IMR-90 (cell line): ENCODE data around the gene CLIC3. TPM values are rescaled to one million over a fixed set of nuclear protein-coding genes. Genes with fewer than 3 reads are reported as not detected.

Source experiments
- ATAC-seq: fragments of 200-7000 bp; cut with Tn5 transposase; 2 replicates; pipeline ENCODE4 v1.9.1; 2020; ENCODE audit warnings: low read depth, mild to moderate bottlenecking, moderate library complexity
- BruUV-seq: library from RNA; stranded (reverse); fragments of 400-500 nt; replicated peaks from 2 replicates; lab custom pipeline; 2021; lab: Mats Ljungman, UMichigan
- CTCF ChIA-PET: fragments of 300-600 bp; formaldehyde crosslinking; extraction: SDS; loops from one replicate; lab custom pipeline; 2021; ENCODE audit warnings: antibody characterized with exemption; lab: Yijun Ruan, JAX
- POLR2A ChIA-PET: fragments of 300-600 bp; sonication (Branson Sonifier 250); formaldehyde crosslinking; loops from one replicate; lab custom pipeline; 2022; ENCODE audit warnings: antibody characterized with exemption; ENCODE audit not compliant: unreplicated experiment; lab: Charles Lee
- DNase-seq: peaks from one replicate; pipeline ENCODE4 v3.0.0; 2013
- H2AFZ ChIP-seq: replicated peaks from 2 replicates; pipeline ENCODE3; 2013; ENCODE audit warnings: low read length, mild to moderate bottlenecking; ENCODE audit not compliant: poor library complexity
- H2AK5ac ChIP-seq: 2 replicates; pipeline ENCODE4 v1.6.1; 2013; ENCODE audit warnings: low read depth, low read length, inconsistent platforms
- H2AK9ac ChIP-seq: replicated peaks from 2 replicates; pipeline ENCODE3; 2013; ENCODE audit warnings: mild to moderate bottlenecking, low read depth, low read length, moderate library complexity; ENCODE audit not compliant: poor library complexity
- H2BK120ac ChIP-seq: 2 replicates; pipeline ENCODE4 v1.6.1; 2013; ENCODE audit warnings: low read depth, low read length, inconsistent platforms
- H2BK15ac ChIP-seq: 3 replicates; pipeline ENCODE4 v1.6.1; 2013; ENCODE audit warnings: low read depth, low read length, inconsistent platforms
- H2BK20ac ChIP-seq: 2 replicates; pipeline ENCODE4 v1.6.1; 2013; ENCODE audit warnings: low read depth, mild to moderate bottlenecking, inconsistent platforms, low read length, moderate library complexity
- H2BK5ac ChIP-seq: 2 replicates; pipeline ENCODE4 v1.6.1; 2013; ENCODE audit warnings: mild to moderate bottlenecking, low read depth, low read length, inconsistent platforms; ENCODE audit not compliant: poor library complexity, severe bottlenecking
- H3K14ac ChIP-seq: replicated peaks from 2 replicates; pipeline ENCODE4 v1.6.1; 2013; ENCODE audit warnings: low read depth, low read length, inconsistent platforms
- H3K18ac ChIP-seq: 2 replicates; pipeline ENCODE4 v1.6.1; 2013; ENCODE audit warnings: low read depth, low read length, control low read depth
- H3K23ac ChIP-seq: 2 replicates; pipeline ENCODE4 v1.6.1; 2013; ENCODE audit warnings: low read depth, low read length, inconsistent platforms
- H3K27ac ChIP-seq: 2 replicates; pipeline ENCODE4 v1.5.1; 2013; ENCODE audit warnings: mild to moderate bottlenecking, control low read depth, low read length; ENCODE audit not compliant: insufficient read depth
- H3K27me3 ChIP-seq: 2 replicates; pipeline ENCODE4 v1.6.1; 2013; ENCODE audit warnings: low read length; ENCODE audit not compliant: control insufficient read depth, insufficient read depth
- H3K36me3 ChIP-seq: 2 replicates; pipeline ENCODE4 v1.6.1; 2013; ENCODE audit warnings: low read length, mixed read lengths; ENCODE audit not compliant: control insufficient read depth, insufficient read depth
- H3K4ac ChIP-seq: 2 replicates; pipeline ENCODE4 v1.6.1; 2013; ENCODE audit warnings: low read depth, low read length, inconsistent platforms
- H3K4me1 ChIP-seq: 2 replicates; pipeline ENCODE4 v1.6.1; 2013; ENCODE audit warnings: low read length, mixed read lengths; ENCODE audit not compliant: control insufficient read depth, insufficient read depth
- H3K4me2 ChIP-seq: 2 replicates; pipeline ENCODE4 v1.6.1; 2013; ENCODE audit warnings: low read depth, mild to moderate bottlenecking, control low read depth, low read length, moderate library complexity
- H3K4me3 ChIP-seq: 2 replicates; pipeline ENCODE4 v1.5.1; 2013; ENCODE audit warnings: low read depth, mild to moderate bottlenecking, control low read depth, low read length, moderate library complexity; ENCODE audit not compliant: insufficient read depth
- H3K56ac ChIP-seq: 2 replicates; pipeline ENCODE4 v1.6.1; 2013; ENCODE audit warnings: low read length, inconsistent platforms; ENCODE audit not compliant: insufficient read depth; ENCODE audit errors: extremely low read depth
- H3K79me1 ChIP-seq, 2 experiments: 2 replicates each; pipeline ENCODE4 v1.6.1; 2013; ENCODE audit warnings: low read length in 2 of 2, inconsistent platforms in 1 of 2, low read depth in 1 of 2
- H3K9ac ChIP-seq: 2 replicates; pipeline ENCODE4 v1.6.1; 2013; ENCODE audit warnings: low read depth, low read length, control low read depth
- H3K9me1 ChIP-seq: 2 replicates; pipeline ENCODE4 v1.6.1; 2013; ENCODE audit warnings: low read length, inconsistent platforms; ENCODE audit not compliant: insufficient read depth
- H3K9me3 ChIP-seq: 2 replicates; pipeline ENCODE4 v1.6.1; 2013; ENCODE audit warnings: low read length; ENCODE audit not compliant: control insufficient read depth, insufficient read depth
- H4K20me1 ChIP-seq: 2 replicates; pipeline ENCODE4 v1.6.1; 2013; ENCODE audit warnings: low read length, inconsistent platforms; ENCODE audit not compliant: insufficient read depth
- H4K5ac ChIP-seq: 2 replicates; pipeline ENCODE4 v1.6.1; 2013; ENCODE audit warnings: mild to moderate bottlenecking, low read depth, low read length, control low read depth
- H4K8ac ChIP-seq, 2 experiments: 2 replicates each; pipeline ENCODE4 v1.6.1; 2013; ENCODE audit warnings: low read depth in 2 of 2, low read length in 2 of 2, control low read depth in 1 of 2, inconsistent platforms in 1 of 2
- H4K91ac ChIP-seq: 2 replicates; pipeline ENCODE4 v1.6.1; 2013; ENCODE audit warnings: low read depth, low read length, inconsistent platforms; ENCODE audit not compliant: insufficient read depth
- CEBPB ChIP-seq: IDR thresholded peaks from 2 replicates; pipeline ENCODE4 v1.6.1; 2012; ENCODE audit warnings: low read depth, low read length, improper control_type of control experiment
- CHD1 ChIP-seq: IDR thresholded peaks from 2 replicates; pipeline ENCODE4 v1.6.1; 2012; ENCODE audit warnings: low read depth, low read length, improper control_type of control experiment
- CTCF ChIP-seq: conservative IDR thresholded peaks from 2 replicates; pipeline ENCODE4 v1.5.1; 2012; ENCODE audit warnings: mild to moderate bottlenecking, low read depth, low read length, improper control_type of control experiment
- ELK1 ChIP-seq: fragments of 150-350 bp; IDR thresholded peaks from 2 replicates; pipeline ENCODE4 v1.6.1; 2016; ENCODE audit warnings: low read depth, mild to moderate bottlenecking, low read length, moderate library complexity, borderline replicate concordance
- FOS ChIP-seq: fragments of 150-350 bp; IDR thresholded peaks from 2 replicates; pipeline ENCODE4 v1.6.1; 2016; ENCODE audit warnings: low read depth, low read length
- MAFK ChIP-seq: IDR thresholded peaks from 2 replicates; pipeline ENCODE4 v1.6.1; 2012; ENCODE audit warnings: low read depth, low read length, improper control_type of control experiment
- MAZ ChIP-seq: IDR thresholded peaks from 2 replicates; pipeline ENCODE4 v1.6.1; 2012; ENCODE audit warnings: low read depth, mild to moderate bottlenecking, low read length, improper control_type of control experiment, moderate library complexity, borderline replicate concordance
- MXI1 ChIP-seq: IDR thresholded peaks from 2 replicates; pipeline ENCODE4 v1.6.1; 2012; ENCODE audit warnings: low read depth, mild to moderate bottlenecking, low read length, moderate library complexity, borderline replicate concordance
- NFE2L2 ChIP-seq: fragments of 150-350 bp; IDR thresholded peaks from 2 replicates; pipeline ENCODE4 v1.6.1; 2016; ENCODE audit warnings: low read depth, mild to moderate bottlenecking, low read length
- POLR2A ChIP-seq: IDR thresholded peaks from 2 replicates; pipeline ENCODE4 v1.6.1; 2012; ENCODE audit warnings: mild to moderate bottlenecking, low read depth, low read length
- RAD21 ChIP-seq: IDR thresholded peaks from 2 replicates; pipeline ENCODE4 v1.6.1; 2012; ENCODE audit warnings: low read length, improper control_type of control experiment
- RCOR1 ChIP-seq: IDR thresholded peaks from 2 replicates; pipeline ENCODE4 v1.6.1; 2012; ENCODE audit warnings: mild to moderate bottlenecking, low read length, improper control_type of control experiment; ENCODE audit not compliant: insufficient replicate concordance
- SMC3 ChIP-seq: fragments of 150-350 bp; IDR thresholded peaks from 2 replicates; pipeline ENCODE4 v1.6.1; 2016; ENCODE audit warnings: low read depth, mild to moderate bottlenecking, antibody characterized with exemption, low read length, moderate library complexity
- WGBS, 2 experiments: methylation state at CpG; one replicate each; pipeline versions ENCODE4 v1.1.5 to v1.1.7; 2013; ENCODE audit warnings: missing lambda C conversion rate in 2 of 2; ENCODE audit not compliant: insufficient read length in 1 of 2; ENCODE audit errors: extremely low coverage in 2 of 2; 5-methylcytosine and 5-hydroxymethylcytosine counted together
- dilution Hi-C: fragments of 300-500 bp; cut with HindIII; formaldehyde crosslinking; loops from one replicate; pipeline ENCODE4 v1.14.3; 2018; ENCODE audit warnings: low sequenced_read_pairs; ENCODE audit not compliant: unreplicated experiment
- in situ Hi-C: fragments of 300-500 bp; cut with MboI; formaldehyde crosslinking; loops from 3 replicates; pipeline ENCODE4 v1.14.3; 2019; ENCODE audit warnings: low sequenced_read_pairs, inconsistent platforms, mixed read lengths
- intact Hi-C: fragments of 100-400 bp; cut with micrococcal nuclease; formaldehyde crosslinking; loops from 2 replicates; pipeline ENCODE4 v1.10.0; 2022
- polyA plus RNA-seq, 3 experiments: library from polyadenylated mRNA; depleted of rRNA; stranded (reverse); fragments of >200 nt; gene quantifications; 2 replicates each; pipeline ENCODE4 v1.2.3, GENCODE V29; 2012; ENCODE audit warnings: low replicate concordance in 1 of 3
- total RNA-seq: library from RNA; depleted of rRNA; stranded (reverse); fragments of >200 nt; gene quantifications from 2 replicates; pipeline ENCODE4 v1.2.3, GENCODE V29; 2012

The CLIC3 gene
- total and polyA plus RNA-seq, 2 of the 4 experiments (the other 2 are of a cell fraction): 0.18 to 1.7 TPM

GRCh38 chr9:136985027-136985602, 11.3 kb downstream of the CLIC3 start:
- H3K9me3 ChIP-seq: no peaks in the 10 kb centered on the region; the same call in 1 of the 2 replicates
- no peak overlapping the region for H4K8ac ChIP-seq
- H3K9me1 ChIP-seq: no peaks in the 10 kb centered on the region
- H2BK5ac ChIP-seq: no peak overlapping the region
- BruUV-seq: no TSS peak
- dilution Hi-C loops (no loop called here), intact Hi-C loops (no loop called here), in situ Hi-C loops (no loop called here)
- no peak overlapping the region for H4K91ac ChIP-seq
- no peak overlapping the region for H3K14ac ChIP-seq
- H3K4me3 ChIP-seq: no peak overlapping the region
- H2AK9ac ChIP-seq: no peak overlapping the region
- H2BK120ac ChIP-seq: no peak overlapping the region
- DNase-seq: no peak
- H3K18ac ChIP-seq: no peak overlapping the region
- CTCF ChIA-PET: no interaction called here
- no peak overlapping the region for H2AK5ac ChIP-seq
- 12% methylated on average over 23 of the region's 48 CpGs; no CpG with 5 or more reads in 1 of the 2 experiments for WGBS, 2 experiments
- H3K4ac ChIP-seq: no peak overlapping the region
- POLR2A ChIA-PET: no interaction called here
- H3K4me2 ChIP-seq: no peak overlapping the region
- H3K9ac ChIP-seq: no peak overlapping the region
- no peak overlapping the region for H2BK15ac ChIP-seq
- peaks cover 52% of the 10 kb centered on the region for H3K27me3 ChIP-seq
- peak; percentile 12; the same call in 1 of the 2 replicates for ATAC-seq
- TF ChIP-seq MAZ (no peak), RCOR1 (no peak), SMC3 (no peak), MXI1 (no peak), ELK1 (no peak), NFE2L2 (no peak), CEBPB (no peak), FOS (no peak), CTCF (no peak), CHD1 (no peak), POLR2A (no peak), RAD21 (no peak), MAFK (no peak)
- no peak overlapping the region for H2BK20ac ChIP-seq
- H3K4me1 ChIP-seq: no peaks in the 10 kb centered on the region
- H4K20me1 ChIP-seq: no peaks in the 10 kb centered on the region
- no peak overlapping the region for H2AFZ ChIP-seq
- H4K5ac ChIP-seq: no peak overlapping the region
- no peak overlapping the region for H3K27ac ChIP-seq
- H3K56ac ChIP-seq: no peak overlapping the region
- no peaks in the 10 kb centered on the region for H3K79me1 ChIP-seq
- no peak overlapping the region for H3K23ac ChIP-seq
- H3K36me3 ChIP-seq: no peaks in the 10 kb centered on the region
